Ishikawa (cell line): ENCODE measurements around the gene PRR5L.

Experiments
- EP300 ChIP-seq: IDR thresholded peaks from 2 replicates; pipeline ENCODE4 v1.6.1; 2012; ENCODE audit warnings: borderline replicate concordance
- RAD21 ChIP-seq: IDR thresholded peaks from 2 replicates; pipeline ENCODE4 v1.6.1; 2012; ENCODE audit warnings: low read depth
- TAF1 ChIP-seq: IDR thresholded peaks from 2 replicates; pipeline ENCODE4 v1.6.1; 2012; ENCODE audit warnings: low read depth, mild to moderate bottlenecking
- YY1 ChIP-seq: IDR thresholded peaks from 2 replicates; pipeline ENCODE4 v1.6.1; 2012; ENCODE audit warnings: low read depth

DNA sequence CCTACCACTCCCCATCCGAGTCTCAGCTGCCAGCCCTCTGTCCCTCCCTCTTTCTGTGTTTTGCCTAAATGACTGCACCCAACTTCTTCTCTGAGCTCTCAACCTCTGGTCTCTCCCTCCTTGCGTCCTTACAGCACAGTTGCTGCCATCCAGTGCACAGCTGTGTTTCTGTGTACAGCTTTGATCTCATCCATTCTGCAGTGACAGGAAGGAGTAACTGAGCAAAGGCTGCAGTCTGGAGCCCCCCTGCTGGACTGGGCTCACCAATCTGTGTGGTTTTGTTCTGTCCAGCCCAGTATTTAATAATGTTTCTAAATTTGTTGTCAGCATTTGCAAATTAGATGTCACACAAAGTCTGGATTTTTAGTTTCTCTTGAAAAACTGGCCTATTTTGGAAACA, 43.8 kb downstream of the PRR5L start:
- TF ChIP-seq TAF1 = no peak
- peak; percentile 71 for TF ChIP-seq RAD21
- no peak for TF ChIP-seq YY1
- no peak for TF ChIP-seq EP300
